Bone marrow (tissue), 2 donors: ENCODE data around the gene TGFBR3.

Experiments used
- DNase-seq, 2 donors: peaks; one replicate each; lab custom pipeline; 2025; lab: John Stamatoyannopoulos, UW

The TGFBR3 gene

GRCh38 chr1:91885716-91886506, at the start of gene TGFBR3:
TSS of gene TGFBR3 (minus strand) at chr1:91886151. CDS start at chr1:91861531, 24,620 bp downstream.
- DNase-seq: peak in 1 of 2 donors; percentile 31

- DNase-seq: no peak
These were observed 43.3 kb upstream of the TGFBR3 start for GRCh38 chr1:91929250-91929649.

GRCh38 chr1:91928026-91928425, 42.1 kb upstream of the TGFBR3 start:
- DNase-seq: no peak

GRCh38 chr1:91925644-91926435, 39.9 kb upstream of the TGFBR3 start:
- no peak for DNase-seq

- DNase-seq: no peak
These were observed 38.2 kb upstream of the TGFBR3 start for GRCh38 chr1:91924146-91924545.

- DNase-seq: no peak
These were observed 34.0 kb upstream of the TGFBR3 start for GRCh38 chr1:91919962-91920361.

- DNase-seq: no peak
These were observed 31.0 kb upstream of the TGFBR3 start for GRCh38 chr1:91916811-91917460.

GRCh38 chr1:91916046-91916445, 30.1 kb upstream of the TGFBR3 start:
- no peak for DNase-seq

GRCh38 chr1:91913018-91913417, 27.1 kb upstream of the TGFBR3 start:
- DNase-seq: no peak

- no peak for DNase-seq
These were observed 26.3 kb upstream of the TGFBR3 start for GRCh38 chr1:91912266-91912665.

- no peak for DNase-seq
These were observed 15.3 kb upstream of the TGFBR3 start for GRCh38 chr1:91901231-91901630.

- DNase-seq: no peak
These were observed 14.6 kb upstream of the TGFBR3 start for GRCh38 chr1:91900562-91900961.

- DNase-seq: no peak
These were observed 11.1 kb upstream of the TGFBR3 start for GRCh38 chr1:91897016-91897415.

GRCh38 chr1:91895832-91896556, 10.0 kb upstream of the TGFBR3 start:
- no peak for DNase-seq

GRCh38 chr1:91894036-91894761, 8.2 kb upstream of the TGFBR3 start:
- no peak for DNase-seq

GRCh38 chr1:91891969-91892368, 6.0 kb upstream of the TGFBR3 start:
- no peak for DNase-seq

- no peak for DNase-seq
These were observed 5.5 kb upstream of the TGFBR3 start for GRCh38 chr1:91891454-91891853.

- no peak for DNase-seq
These were observed 3.9 kb upstream of the TGFBR3 start for GRCh38 chr1:91889717-91890459.

GRCh38 chr1:91885213-91885715, 687 bp downstream of the TGFBR3 start:
- DNase-seq: peak in 1 of 2 donors; percentile 31

GRCh38 chr1:91884459-91885212, 1.3 kb downstream of the TGFBR3 start:
- peak in 1 of 2 donors; percentile 43 for DNase-seq
